ENCODE results near the gene SHROOM1. TPM values are rescaled to one million over a fixed set of nuclear protein-coding genes. Genes with fewer than 3 reads are reported as not detected.
"Not testable (repeated sequence)": the region's sequence is repeated elsewhere in the genome, so short reads cannot be mapped to it uniquely, and the experiment has no call there.

The SHROOM1 gene
- total RNA-seq, 1 donor from 2014 or later, result 24.2 TPM

DNA sequence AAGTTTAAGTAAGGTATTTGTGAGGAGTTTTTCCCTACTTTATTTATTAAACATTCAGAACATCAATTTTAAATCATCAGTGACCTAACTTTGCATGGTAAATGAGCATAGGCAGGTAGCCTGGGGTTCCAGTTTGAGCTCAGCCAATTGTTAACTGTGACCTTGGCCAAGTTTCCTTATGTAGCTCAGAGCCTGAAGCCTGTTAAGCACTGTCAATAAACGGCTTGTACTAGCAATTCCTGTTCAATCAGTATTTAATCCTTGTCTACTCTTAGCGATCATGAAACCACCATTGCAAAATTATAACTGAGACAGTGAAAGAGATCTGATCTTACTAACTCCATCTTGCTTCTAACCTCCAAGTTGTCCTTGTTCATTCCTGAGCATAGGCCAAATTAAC, 22.0 kb downstream of the SHROOM1 start:
- no peaks in the 10 kb centered on the region for H3K36me3 ChIP-seq
- TF ChIP-seq, protein P1, sequence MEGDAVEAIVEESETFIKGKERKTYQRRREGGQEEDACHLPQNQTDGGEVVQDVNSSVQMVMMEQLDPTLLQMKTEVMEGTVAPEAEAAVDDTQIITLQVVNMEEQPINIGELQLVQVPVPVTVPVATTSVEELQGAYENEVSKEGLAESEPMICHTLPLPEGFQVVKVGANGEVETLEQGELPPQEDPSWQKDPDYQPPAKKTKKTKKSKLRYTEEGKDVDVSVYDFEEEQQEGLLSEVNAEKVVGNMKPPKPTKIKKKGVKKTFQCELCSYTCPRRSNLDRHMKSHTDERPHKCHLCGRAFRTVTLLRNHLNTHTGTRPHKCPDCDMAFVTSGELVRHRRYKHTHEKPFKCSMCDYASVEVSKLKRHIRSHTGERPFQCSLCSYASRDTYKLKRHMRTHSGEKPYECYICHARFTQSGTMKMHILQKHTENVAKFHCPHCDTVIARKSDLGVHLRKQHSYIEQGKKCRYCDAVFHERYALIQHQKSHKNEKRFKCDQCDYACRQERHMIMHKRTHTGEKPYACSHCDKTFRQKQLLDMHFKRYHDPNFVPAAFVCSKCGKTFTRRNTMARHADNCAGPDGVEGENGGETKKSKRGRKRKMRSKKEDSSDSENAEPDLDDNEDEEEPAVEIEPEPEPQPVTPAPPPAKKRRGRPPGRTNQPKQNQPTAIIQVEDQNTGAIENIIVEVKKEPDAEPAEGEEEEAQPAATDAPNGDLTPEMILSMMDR (IDR thresholded peaks at IDR 0.05), result no peak
- ATAC-seq, result no peak
- DNase-seq, result no peak
- H3K9me3 ChIP-seq, result no peaks in the 10 kb centered on the region
- H3K27ac ChIP-seq, result no peak overlapping the region
- H3K27me3 ChIP-seq, result peaks cover 37% of the 10 kb centered on the region
- intact Hi-C loops (cut with DNase I), result no loop called here
- H3K4me3 ChIP-seq, result no peak overlapping the region
- peaks cover 7% of the 10 kb centered on the region for H3K4me1 ChIP-seq

DNA sequence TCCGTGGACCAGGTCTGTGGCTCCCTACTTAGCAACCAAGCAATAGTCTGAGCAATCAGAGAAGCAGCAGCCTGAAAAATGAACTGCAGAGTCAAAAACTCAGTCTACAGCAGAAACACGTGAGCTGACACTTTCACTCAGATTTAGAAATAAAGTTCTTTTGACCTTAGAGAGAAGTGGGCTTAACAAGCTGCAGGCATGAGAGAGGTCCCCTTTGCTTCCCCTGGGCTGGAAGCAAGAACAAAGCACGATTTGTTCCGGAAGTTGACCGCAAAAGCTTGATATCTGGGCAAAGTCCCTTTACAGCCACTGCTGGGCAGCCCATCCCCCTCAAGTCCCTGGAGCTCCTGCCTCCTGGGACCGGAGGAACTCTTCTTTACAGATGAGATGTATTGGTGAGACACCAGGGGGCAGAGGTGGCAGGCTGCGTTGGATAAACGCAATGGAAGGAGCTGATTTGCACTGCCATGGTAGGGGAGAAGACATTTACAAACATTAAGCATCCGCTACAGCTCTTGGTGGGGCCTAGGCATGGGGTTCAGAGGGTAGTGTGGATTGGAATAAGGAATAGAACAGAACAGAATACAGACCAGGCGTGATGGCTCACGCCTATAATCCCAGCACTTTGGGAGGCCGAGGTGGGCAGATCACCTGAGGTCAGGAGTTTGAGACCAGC, 23.1 kb downstream of the SHROOM1 start:
- H3K27ac ChIP-seq, result no peak overlapping the region
- H3K4me3 ChIP-seq, result no peak overlapping the region
- no peaks in the 10 kb centered on the region for H3K36me3 ChIP-seq
- H3K4me1 ChIP-seq, result no peaks in the 10 kb centered on the region
- TF ChIP-seq, protein P1 (IDR thresholded peaks at IDR 0.05), result no peak
- H3K9me3 ChIP-seq, result no peaks in the 10 kb centered on the region
- intact Hi-C loops (cut with DNase I), result no loop called here
- no peak for DNase-seq
- H3K27me3 ChIP-seq, result peaks cover 39% of the 10 kb centered on the region
- peak; percentile 47 for ATAC-seq

DNA sequence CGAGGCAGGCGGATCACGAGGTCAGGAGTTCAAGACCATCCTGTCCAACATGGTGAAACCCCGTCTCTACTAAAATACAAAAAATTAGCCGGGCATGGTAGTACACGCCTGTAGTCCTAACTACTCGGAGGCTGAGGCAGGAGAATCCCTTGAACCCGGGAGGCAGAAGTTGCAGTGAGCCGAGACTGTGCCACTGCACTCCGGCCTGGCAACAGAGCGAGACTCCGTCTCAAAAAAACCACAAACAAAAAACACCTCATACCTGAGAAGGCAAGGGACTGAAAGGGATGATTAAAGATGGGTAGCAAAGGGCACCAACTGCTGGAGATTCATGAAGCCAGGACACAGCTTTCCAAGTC, 23.7 kb downstream of the SHROOM1 start:
- DNase-seq, result not testable (repeated sequence)

DNA sequence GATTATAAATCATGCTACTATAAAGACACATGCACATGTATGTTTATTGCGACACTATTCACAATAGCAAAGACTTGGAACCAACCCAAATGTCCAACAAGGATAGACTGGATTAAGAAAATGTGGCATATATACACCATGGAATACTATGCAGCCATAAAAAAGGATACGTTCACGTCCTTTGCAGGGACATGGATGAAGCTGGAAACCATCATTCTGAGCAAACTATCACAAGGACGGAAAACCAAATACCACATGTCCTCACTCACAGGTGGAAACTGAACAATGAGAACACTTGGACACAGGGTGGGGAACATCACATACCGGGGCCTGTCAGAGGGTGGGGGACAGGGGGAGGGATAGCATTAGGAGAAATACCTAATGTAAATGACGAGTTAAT, 24.6 kb downstream of the SHROOM1 start:
- H3K4me1 ChIP-seq; intact Hi-C loops (cut with DNase I); H3K9me3 ChIP-seq; ATAC-seq; H3K4me3 ChIP-seq; DNase-seq; H3K27ac ChIP-seq; H3K36me3 ChIP-seq: not testable (repeated sequence)
- H3K27me3 ChIP-seq, result peaks cover 28% of the 10 kb centered on the region

More for the DNA sequence above, 23.7 kb downstream of the SHROOM1 start:
- peaks cover 37% of the 10 kb centered on the region for H3K27me3 ChIP-seq
- H3K27ac ChIP-seq; H3K36me3 ChIP-seq; ATAC-seq; H3K4me1 ChIP-seq; H3K4me3 ChIP-seq; H3K9me3 ChIP-seq; intact Hi-C loops (cut with DNase I): not testable (repeated sequence)

DNA sequence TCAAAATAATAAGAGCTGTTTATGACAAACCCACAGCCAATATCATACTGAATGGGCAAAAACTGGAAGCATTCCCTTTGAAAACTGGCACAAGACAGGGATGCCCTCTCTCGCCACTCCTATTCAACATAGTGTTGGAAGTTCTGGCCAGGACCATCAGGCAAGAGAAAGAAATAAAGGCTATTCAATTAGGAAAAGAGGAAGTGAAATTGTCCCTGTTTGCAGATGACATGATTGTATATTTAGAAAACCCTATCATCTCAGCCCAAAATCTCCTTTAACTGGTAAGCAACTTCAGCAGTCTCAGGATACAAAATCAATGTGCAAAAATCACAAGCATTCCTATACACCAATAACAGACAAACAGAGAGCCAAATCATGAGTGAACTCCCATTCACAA, 26.2 kb downstream of the SHROOM1 start:
- H3K4me3 ChIP-seq; H3K4me1 ChIP-seq; DNase-seq; H3K9me3 ChIP-seq; intact Hi-C loops (cut with DNase I); ATAC-seq; H3K36me3 ChIP-seq; H3K27ac ChIP-seq: not testable (repeated sequence)
- H3K27me3 ChIP-seq, result peaks cover 22% of the 10 kb centered on the region

DNA sequence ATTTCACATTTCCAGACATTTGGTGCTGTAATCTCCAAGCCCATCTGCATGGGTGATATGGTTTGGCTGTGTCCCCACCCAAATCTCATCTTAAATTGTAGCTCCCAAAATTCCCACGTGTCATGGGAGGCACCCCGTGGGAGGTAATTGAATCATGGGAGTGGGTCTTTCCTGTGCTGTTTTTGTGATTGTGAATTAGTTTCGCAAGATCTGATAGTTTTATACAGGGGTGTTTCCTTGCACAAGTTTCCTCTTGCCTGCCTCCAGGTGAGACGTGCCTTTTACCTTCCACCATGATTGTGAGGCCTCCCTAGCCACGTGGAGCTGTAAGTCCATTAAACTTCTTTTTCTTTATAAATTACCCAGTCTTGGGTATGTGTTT, 27.8 kb downstream of the SHROOM1 start:
- H3K27ac ChIP-seq; ATAC-seq; DNase-seq; H3K36me3 ChIP-seq; H3K9me3 ChIP-seq; intact Hi-C loops (cut with DNase I); H3K4me3 ChIP-seq; H3K4me1 ChIP-seq: not testable (repeated sequence)
- H3K27me3 ChIP-seq, result peaks cover 20% of the 10 kb centered on the region

DNA sequence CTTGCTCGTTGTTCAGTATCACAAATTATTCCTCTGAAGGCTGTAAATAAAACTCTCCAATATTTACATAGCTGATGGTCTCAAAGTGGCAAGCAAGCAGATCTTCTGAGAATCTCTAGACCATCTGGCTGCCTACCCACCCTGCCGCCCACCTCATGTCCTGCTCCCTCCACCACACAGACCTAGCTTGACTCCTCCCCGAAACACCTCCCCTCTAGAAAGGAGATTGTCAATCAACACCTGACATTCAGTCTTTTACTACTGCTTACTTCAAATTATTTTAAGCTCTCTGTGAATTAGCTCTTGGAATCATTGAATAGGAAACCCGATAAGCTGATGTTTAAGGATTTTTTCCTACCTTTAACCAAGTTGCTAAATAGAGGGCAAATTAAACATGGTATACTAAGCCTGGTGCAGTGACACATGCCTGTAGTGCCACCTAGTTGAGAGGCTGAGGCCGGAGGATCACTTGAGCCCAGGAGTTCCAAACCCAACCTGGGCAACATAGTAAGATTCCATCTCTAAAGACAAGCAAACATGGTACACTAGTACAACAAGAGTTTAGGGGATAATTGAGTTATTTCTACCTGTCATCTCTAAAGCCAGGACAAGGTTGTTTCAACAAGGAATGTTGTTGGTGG, 28.3 kb downstream of the SHROOM1 start:
- H3K4me1 ChIP-seq, result no peaks in the 10 kb centered on the region
- intact Hi-C loops (cut with DNase I), result no loop called here
- no peak overlapping the region for H3K27ac ChIP-seq
- TF ChIP-seq, protein P1 (IDR thresholded peaks at IDR 0.05), result no peak
- peaks cover 15% of the 10 kb centered on the region for H3K27me3 ChIP-seq
- no peak overlapping the region for H3K4me3 ChIP-seq
- DNase-seq, result no peak
- no peaks in the 10 kb centered on the region for H3K9me3 ChIP-seq
- no peak for ATAC-seq
- H3K36me3 ChIP-seq, result no peaks in the 10 kb centered on the region

Data from upper lobe of right lung (tissue), 1 donor.